A549 (cell line): ENCODE data around the gene CLRN2.

Experiments
- NFE2L2 ChIP-seq: fragments of 150-350 bp; conservative IDR thresholded peaks from 2 replicates; pipeline ENCODE4 v1.6.1; 2014; ENCODE audit warnings: low read length
- RCOR1 ChIP-seq: fragments of 150-350 bp; IDR thresholded peaks from 2 replicates; pipeline ENCODE4 v1.6.1; 2014; ENCODE audit warnings: antibody characterized with exemption, low read length, low read depth
- TF ChIP-seq, protein P1 (sequence below): fragments of 250-450 bp; sonication (Bioruptor Pico); IDR thresholded peaks from 2 replicates; pipeline ENCODE4 v1.5.0; 2020; ENCODE audit warnings: low read depth, mild to moderate bottlenecking, moderate library complexity

DNA sequence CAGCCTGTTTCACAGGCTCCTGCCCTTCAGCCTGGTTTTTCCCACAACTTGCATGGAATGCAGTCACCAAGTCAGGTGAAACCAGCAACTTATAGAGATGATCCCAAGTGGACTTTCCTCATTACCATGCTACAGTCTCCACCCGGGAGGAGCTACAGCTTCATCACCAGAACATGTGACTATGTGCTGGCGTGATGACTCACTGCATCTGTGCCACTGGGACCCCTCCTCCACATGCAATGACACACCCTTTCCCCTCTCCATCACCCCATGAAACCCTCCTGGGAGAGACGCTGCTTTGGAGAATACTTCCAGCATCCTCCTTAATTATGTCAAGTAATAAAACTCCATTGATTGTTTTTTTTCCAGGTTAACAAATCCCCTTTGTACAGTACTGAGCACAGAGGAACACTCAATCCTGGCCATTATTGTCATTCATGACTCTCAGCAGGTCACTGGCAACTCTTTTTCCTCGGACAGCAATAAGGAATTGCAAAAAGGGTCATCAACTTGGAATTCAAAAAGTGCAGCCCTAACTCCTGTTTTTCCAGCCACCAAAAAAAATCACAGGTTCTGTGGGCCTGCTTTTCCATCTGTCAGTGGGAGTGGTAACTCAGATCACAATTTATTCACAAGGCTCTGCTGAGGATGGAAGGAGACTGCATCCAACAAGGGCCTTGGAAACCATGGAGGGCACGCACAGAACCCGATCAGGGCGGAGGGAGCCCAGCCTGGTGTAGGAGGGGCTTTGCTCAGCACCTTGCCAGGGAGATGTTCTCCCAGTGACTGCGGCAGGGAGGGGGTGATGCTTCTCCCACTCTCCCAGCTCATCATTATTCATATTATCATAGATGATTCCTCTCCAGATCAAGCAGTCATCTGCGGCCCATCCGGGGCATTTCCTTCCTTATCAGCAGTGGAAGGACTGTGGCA is 20.4 kb upstream of the CLRN2 start:
- no peak for TF ChIP-seq RCOR1
- TF ChIP-seq, protein P1, sequence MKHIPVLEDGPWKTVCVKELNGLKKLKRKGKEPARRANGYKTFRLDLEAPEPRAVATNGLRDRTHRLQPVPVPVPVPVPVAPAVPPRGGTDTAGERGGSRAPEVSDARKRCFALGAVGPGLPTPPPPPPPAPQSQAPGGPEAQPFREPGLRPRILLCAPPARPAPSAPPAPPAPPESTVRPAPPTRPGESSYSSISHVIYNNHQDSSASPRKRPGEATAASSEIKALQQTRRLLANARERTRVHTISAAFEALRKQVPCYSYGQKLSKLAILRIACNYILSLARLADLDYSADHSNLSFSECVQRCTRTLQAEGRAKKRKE (CRISPR knock-in tag) = no peak
- TF ChIP-seq NFE2L2 = no peak
